Testis (tissue), 3 donors: ENCODE data around the gene MMP28. TPM values are rescaled to one million over a fixed set of nuclear protein-coding genes. Genes with fewer than 3 reads are reported as not detected.

ENCODE experiments used
- DNase-seq: peaks from one replicate; pipeline ENCODE4 v3.0.0-alpha.2; 2019
- H3K27ac ChIP-seq, 2 donors: fragments of 200-600 bp; sonication (generic); one replicate each; pipeline ENCODE4 v1.5.1; 2019
- H3K27me3 ChIP-seq: fragments of 200-600 bp; sonication (generic); one replicate; pipeline ENCODE4 v1.5.1; 2019
- H3K36me3 ChIP-seq: fragments of 200-600 bp; sonication (generic); one replicate; pipeline ENCODE4 v1.5.1; 2017; ENCODE audit warnings: low read depth; ENCODE audit errors: missing control alignments
- H3K4me1 ChIP-seq: fragments of 200-600 bp; sonication (generic); one replicate; pipeline ENCODE4 v1.5.1; 2019
- H3K4me3 ChIP-seq, 2 donors: fragments of 200-600 bp; sonication (generic); one replicate each; pipeline ENCODE4 v1.5.1; 2017 to 2019
- H3K9me3 ChIP-seq: fragments of 200-600 bp; sonication (generic); one replicate; pipeline ENCODE4 v1.5.1; 2017
- POLR2A ChIP-seq: fragments of 450-650 bp; IDR thresholded peaks from one replicate; pipeline ENCODE4 v1.6.1; 2017; ENCODE audit warnings: antibody characterized with exemption, mild to moderate bottlenecking, moderate library complexity
- WGBS, 2 donors: methylation state at CpG; one replicate each; pipeline ENCODE4 v1.1.5; 2018; 5-methylcytosine and 5-hydroxymethylcytosine counted together
- intact Hi-C: fragments of 100-400 bp; cut with DNase I; formaldehyde crosslinking; loops from one replicate; pipeline ENCODE4 v1.15.1; 2023; ENCODE audit warnings: low total_unique reads
- polyA plus RNA-seq: library from polyadenylated mRNA; stranded (reverse); fragments of 350-450 nt; fragmentation: Illumina TruSeq; extraction: RNeasy Lipid Tissue Mini Kit (QIAGEN cat#74804); gene quantifications from one replicate; pipeline ENCODE4 v1.2.3, GENCODE V29; 2014; ENCODE audit warnings: low read depth, low replicate concordance; ENCODE audit not compliant: insufficient read depth
- total RNA-seq, 2 donors: library from RNA; depleted of rRNA; stranded (reverse); fragments of >200 nt; gene quantifications; one replicate each; pipeline ENCODE4 v1.2.3, GENCODE V29; 2016
- TF ChIP-seq, protein P1 (sequence below), 3 experiments: fragments of 450-650 bp in 2 of 3; fragments of 200-600 bp in 1 of 3; sonication (generic) in 1 of 3; IDR thresholded peaks; one replicate each; pipeline ENCODE4 v1.5.1; 2016 to 2019; ENCODE audit warnings: antibody characterized with exemption in 3 of 3, mild to moderate bottlenecking in 2 of 3, moderate library complexity in 1 of 3

MMP28 gene
- total and polyA plus RNA-seq, 3 donors from 2014 or later = 78.3 to 237 (median 179) TPM

DNA sequence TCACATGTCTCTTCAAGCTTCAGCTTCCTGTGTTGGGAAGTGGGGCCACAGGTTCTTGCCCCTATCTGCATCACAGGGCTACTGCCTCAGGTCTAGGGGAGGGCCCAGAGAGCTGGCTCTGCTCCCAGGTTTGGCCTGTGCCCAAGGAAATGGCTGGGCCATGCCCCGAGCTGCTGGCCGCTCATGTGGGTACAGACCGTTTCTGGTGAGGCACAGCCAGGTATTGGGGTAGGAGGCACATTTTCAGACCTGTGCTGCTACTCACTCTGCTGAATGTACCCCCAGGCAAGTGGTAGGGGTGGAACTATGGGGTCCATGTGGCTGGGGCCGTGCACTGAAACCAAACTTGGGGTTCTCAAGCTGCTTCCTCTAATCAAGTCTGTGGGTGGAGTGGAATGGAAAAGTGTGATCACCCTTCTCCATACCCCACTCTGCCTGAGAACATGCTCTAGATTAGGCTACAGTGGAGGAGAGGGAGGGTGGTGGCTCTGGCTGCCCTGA, 47.0 kb downstream of the MMP28 start:
- Histone ChIP-seq H3K9me3 (no peaks in the 10 kb centered on the region), H3K27ac (no peak overlapping the region), H3K4me1 (peaks cover 11% of the 10 kb centered on the region), H3K4me3 (no peak overlapping the region), H3K36me3 (no peaks in the 10 kb centered on the region), H3K27me3 (no peaks in the 10 kb centered on the region)
- TF ChIP-seq, protein P1, sequence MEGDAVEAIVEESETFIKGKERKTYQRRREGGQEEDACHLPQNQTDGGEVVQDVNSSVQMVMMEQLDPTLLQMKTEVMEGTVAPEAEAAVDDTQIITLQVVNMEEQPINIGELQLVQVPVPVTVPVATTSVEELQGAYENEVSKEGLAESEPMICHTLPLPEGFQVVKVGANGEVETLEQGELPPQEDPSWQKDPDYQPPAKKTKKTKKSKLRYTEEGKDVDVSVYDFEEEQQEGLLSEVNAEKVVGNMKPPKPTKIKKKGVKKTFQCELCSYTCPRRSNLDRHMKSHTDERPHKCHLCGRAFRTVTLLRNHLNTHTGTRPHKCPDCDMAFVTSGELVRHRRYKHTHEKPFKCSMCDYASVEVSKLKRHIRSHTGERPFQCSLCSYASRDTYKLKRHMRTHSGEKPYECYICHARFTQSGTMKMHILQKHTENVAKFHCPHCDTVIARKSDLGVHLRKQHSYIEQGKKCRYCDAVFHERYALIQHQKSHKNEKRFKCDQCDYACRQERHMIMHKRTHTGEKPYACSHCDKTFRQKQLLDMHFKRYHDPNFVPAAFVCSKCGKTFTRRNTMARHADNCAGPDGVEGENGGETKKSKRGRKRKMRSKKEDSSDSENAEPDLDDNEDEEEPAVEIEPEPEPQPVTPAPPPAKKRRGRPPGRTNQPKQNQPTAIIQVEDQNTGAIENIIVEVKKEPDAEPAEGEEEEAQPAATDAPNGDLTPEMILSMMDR (IDR thresholded peaks at IDR 0.05) = no peak
- TF ChIP-seq POLR2A = no peak
- intact Hi-C loops = no loop called here
- DNase-seq = peak; percentile 66
- WGBS, 2 donors = 44 to 50% methylated on average over 1 to 4 of the region's 4 CpGs

DNA sequence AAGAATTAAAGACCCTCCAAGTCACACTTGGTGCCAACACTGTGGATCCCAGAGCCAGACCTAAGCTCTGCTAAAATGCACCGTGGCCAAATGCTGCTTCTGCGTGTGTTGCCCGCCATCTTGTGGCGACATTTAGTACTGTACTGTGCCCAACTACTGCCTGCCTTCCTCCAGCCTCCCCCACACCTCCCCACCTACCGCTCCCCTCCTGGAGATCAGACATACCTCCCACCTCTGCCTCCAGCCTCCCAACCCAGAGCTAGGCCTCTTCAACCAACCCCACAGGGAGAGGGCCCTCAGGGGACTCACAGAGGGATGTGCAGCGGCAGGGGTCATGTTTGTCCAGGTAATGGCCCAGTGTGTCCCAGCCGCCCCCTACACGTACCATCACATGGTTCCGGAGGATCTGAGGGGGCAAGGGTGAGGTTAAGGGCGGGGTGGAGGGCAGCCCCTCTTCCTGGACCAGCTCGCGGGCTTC, 47.9 kb downstream of the MMP28 start:
- WGBS, 2 donors = 29 to 42% methylated on average over 11 to 12 of the region's 12 CpGs
- no peak overlapping the region for H3K4me3 ChIP-seq

DNA sequence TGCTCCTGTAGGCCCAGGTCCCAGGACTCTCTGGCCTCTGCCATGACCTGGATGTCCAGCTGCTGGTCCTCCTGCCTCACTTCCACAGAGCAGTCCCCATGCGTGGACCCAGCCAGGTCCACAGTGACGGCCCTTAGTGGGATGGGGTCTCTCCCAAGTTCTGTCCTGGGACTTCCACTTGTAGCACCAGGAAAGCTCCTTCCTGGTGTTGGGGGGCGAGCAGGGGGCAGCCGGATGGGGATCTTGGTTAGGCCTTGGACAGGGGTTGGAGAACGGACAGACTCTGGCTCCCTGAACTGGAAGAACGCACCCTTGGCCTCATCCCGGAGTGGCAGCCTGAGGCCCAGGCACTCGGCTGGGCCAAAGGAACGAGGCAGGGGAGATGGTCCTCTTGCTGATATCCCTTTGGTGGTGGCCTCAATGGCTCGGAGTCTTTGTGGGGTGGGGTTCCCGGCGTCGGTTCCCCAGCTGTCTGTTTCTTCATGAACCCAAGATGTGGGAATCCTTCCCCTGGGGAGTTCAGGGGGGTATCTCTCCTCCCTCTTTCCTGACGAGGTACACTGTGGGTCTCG, 49.6 kb downstream of the MMP28 start:
- no peak for DNase-seq
- TF ChIP-seq, protein P1 (IDR thresholded peaks at IDR 0.05) = no peak
- TF ChIP-seq POLR2A = no peak
- Histone ChIP-seq H3K36me3 (no peaks in the 10 kb centered on the region), H3K27ac (no peak overlapping the region), H3K4me1 (peaks cover 8% of the 10 kb centered on the region), H3K4me3 (no peak overlapping the region), H3K9me3 (no peaks in the 10 kb centered on the region), H3K27me3 (no peaks in the 10 kb centered on the region)
- WGBS, 2 donors = 86 to 89% methylated on average over 11 to 15 of the region's 15 CpGs
- intact Hi-C loops = no loop called here

More for the DNA sequence above, 47.9 kb downstream of the MMP28 start:
- no peak overlapping the region for H3K27ac ChIP-seq
- H3K27me3 ChIP-seq = no peaks in the 10 kb centered on the region
- no peaks in the 10 kb centered on the region for H3K36me3 ChIP-seq
- peak; percentile 88 for DNase-seq
- peaks cover 8% of the 10 kb centered on the region for H3K4me1 ChIP-seq
- no peak for TF ChIP-seq POLR2A
- TF ChIP-seq, protein P1 (IDR thresholded peaks at IDR 0.05) = peak; percentile 67 to 91 (median 90)
- H3K9me3 ChIP-seq = no peaks in the 10 kb centered on the region
- intact Hi-C loops = no loop called here

DNA sequence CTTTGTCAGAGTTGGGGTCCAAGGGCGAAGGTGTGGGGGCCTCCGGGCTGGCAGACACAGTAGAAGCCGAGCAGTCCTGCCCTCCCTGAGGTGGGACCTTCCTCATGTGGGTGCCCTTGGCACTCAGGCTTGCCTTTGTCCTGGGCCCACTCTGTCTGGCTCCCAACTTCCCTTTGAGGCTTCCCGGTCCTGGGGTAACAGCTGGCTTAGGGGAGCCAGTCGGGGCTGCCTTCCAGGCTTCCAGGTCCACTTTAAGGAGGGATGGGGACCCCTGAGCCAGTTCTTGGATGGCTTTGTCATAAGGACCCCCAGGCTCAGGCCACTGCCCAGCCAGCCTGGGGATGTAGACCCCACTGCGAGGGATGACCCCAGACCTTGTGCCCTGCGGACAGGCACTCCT, 50.2 kb downstream of the MMP28 start:
- intact Hi-C loops = no loop called here
- DNase-seq = no peak
- Histone ChIP-seq H3K27me3 (no peaks in the 10 kb centered on the region), H3K36me3 (no peaks in the 10 kb centered on the region), H3K4me3 (no peak overlapping the region), H3K9me3 (no peaks in the 10 kb centered on the region), H3K4me1 (peaks cover 7% of the 10 kb centered on the region), H3K27ac (no peak overlapping the region)
- 60 to 86% methylated on average over 1 to 7 of the region's 7 CpGs for WGBS, 2 donors
- no peak for TF ChIP-seq POLR2A
- TF ChIP-seq, protein P1 (IDR thresholded peaks at IDR 0.05) = no peak

DNA sequence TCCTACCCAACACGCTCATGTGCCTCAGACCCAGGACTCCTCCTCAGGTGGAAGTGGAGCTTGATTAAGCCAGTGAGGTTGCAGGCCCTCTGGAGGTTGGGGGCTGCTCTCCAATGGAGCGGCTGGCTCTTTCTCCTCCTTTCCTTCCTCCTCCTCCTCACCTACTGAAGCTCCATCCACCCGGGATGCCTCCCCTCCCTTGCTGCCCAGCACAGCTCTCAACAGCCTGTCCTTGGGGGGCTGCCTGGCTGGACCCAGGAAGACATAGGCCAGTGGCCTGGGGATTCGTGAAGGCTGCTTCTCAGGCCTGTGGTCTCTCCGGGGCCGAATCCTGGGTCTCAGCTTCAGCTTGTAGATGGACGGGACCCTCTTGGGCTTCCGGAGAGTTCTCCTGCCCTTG, 50.6 kb downstream of the MMP28 start:
- 83% methylated on average over 4 to 6 of the region's 8 CpGs for WGBS, 2 donors
- intact Hi-C loops = no loop called here
- H3K27me3 ChIP-seq = no peaks in the 10 kb centered on the region
- H3K4me3 ChIP-seq = no peak overlapping the region
- no peak for DNase-seq
- H3K36me3 ChIP-seq = no peaks in the 10 kb centered on the region
- peaks cover 3% of the 10 kb centered on the region for H3K4me1 ChIP-seq
- no peaks in the 10 kb centered on the region for H3K9me3 ChIP-seq
- no peak for TF ChIP-seq POLR2A
- TF ChIP-seq, protein P1 (IDR thresholded peaks at IDR 0.05) = no peak
- H3K27ac ChIP-seq = no peak overlapping the region
